ENCODE measurements around the gene ACER3. TPM values are rescaled to one million over a fixed set of nuclear protein-coding genes. Genes with fewer than 3 reads are reported as not detected.
A peak's percentile ranks its signal among the peaks of the same experiment; 100 is the strongest.

Gene ACER3
- total RNA-seq, 2 donors from 2014 or later, result 18.5 to 23.2 TPM

DNA sequence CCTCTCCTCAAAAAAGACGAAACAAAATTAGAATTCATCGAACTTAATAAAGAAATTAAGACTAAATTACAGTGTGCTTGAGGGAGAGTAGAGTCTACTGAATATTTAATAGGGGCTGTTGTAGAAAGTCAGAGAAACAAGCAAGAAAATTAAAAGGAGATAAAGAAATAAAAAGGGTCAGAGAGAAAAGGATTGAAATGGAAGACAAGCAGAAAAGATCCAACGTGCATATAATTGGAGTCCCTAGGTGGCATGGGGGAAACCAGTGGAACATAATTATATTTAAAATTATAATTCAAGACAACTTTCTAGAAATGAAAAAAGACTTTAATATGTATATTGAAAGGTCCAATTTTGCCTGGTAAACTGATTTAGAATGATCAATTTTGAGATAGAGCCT is 74.3 kb downstream of the ACER3 start:
- peaks cover 35% of the 10 kb centered on the region for H3K9me3 Mint-ChIP-seq
- peaks cover 48% of the 10 kb centered on the region for H3K36me3 Mint-ChIP-seq (ENCODE audit: low read depth)
- WGBS, 2 experiments (ENCODE audit: insufficient coverage in 1 of 2, insufficient read length in 1 of 2), result 100% methylated on average over 2 of the region's 3 CpGs
- no peak overlapping the region for H3K4me3 Mint-ChIP-seq
- Histone ChIP-seq H3K9me3 (ENCODE audit: control insufficient read depth, low read length) (peaks cover 36% of the 10 kb centered on the region), H3K27me3 (ENCODE audit: control insufficient read depth, insufficient read depth, low read length, poor library complexity, severe bottlenecking) (no peaks in the 10 kb centered on the region), H3K9ac (ENCODE audit: extremely low read depth, low read length, poor library complexity, severe bottlenecking) (no peak overlapping the region), H3K27ac (ENCODE audit: low read depth, low read length) (no peak overlapping the region), H3K4me1 (ENCODE audit: control insufficient read depth, insufficient read depth, low read length) (no peaks in the 10 kb centered on the region), H3K4me3 (ENCODE audit: low read length) (no peak overlapping the region), H3K36me3 (ENCODE audit: control insufficient read depth, insufficient read depth, low read length) (peaks cover 15% of the 10 kb centered on the region)
- no peaks in the 10 kb centered on the region for H3K27me3 Mint-ChIP-seq (ENCODE audit: insufficient read depth)
- no peak overlapping the region for H3K27ac Mint-ChIP-seq
- peaks cover 15% of the 10 kb centered on the region for H3K4me1 Mint-ChIP-seq
- TF ChIP-seq CTCF (conservative IDR thresholded peaks at IDR 0.05), result no peak
- no peak for DNase-seq

DNA sequence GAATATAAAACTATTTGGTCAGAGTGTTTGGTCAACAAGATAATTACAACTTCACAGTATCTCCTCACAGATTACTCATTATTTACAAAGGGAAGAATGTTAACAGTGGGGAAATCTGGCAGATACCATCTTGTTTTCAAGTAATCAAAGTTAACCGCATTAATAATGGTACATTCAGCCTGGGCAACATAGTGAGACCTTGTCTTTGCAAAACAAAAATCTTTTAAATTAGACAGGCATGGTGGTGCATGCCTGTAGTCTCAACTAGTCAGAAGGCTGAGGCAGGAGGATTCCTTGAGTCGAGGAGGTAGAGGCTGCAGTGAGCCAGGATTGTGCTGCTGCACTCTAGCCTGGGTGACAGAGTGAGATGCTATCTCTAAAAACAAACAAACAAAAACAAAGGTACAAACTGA is 78.5 kb downstream of the ACER3 start:
- peak; percentile 58 for DNase-seq
- H3K4me3 ChIP-seq (ENCODE audit: low read length), result no peak overlapping the region
- TF ChIP-seq CTCF (conservative IDR thresholded peaks at IDR 0.05), result no peak
- no peak overlapping the region for H3K27ac Mint-ChIP-seq
- H3K9me3 ChIP-seq (ENCODE audit: control insufficient read depth, low read length), result peaks cover 39% of the 10 kb centered on the region
- peaks cover 27% of the 10 kb centered on the region for H3K36me3 Mint-ChIP-seq (ENCODE audit: low read depth)
- H3K4me3 Mint-ChIP-seq, result no peak overlapping the region
- peaks cover 15% of the 10 kb centered on the region for H3K4me1 Mint-ChIP-seq
- H3K9me3 Mint-ChIP-seq, result peaks cover 23% of the 10 kb centered on the region
- no peaks in the 10 kb centered on the region for H3K27me3 ChIP-seq (ENCODE audit: control insufficient read depth, insufficient read depth, low read length, poor library complexity, severe bottlenecking)
- H3K27ac ChIP-seq (ENCODE audit: low read depth, low read length), result no peak overlapping the region
- H3K4me1 ChIP-seq (ENCODE audit: control insufficient read depth, insufficient read depth, low read length), result no peaks in the 10 kb centered on the region
- H3K27me3 Mint-ChIP-seq (ENCODE audit: insufficient read depth), result no peaks in the 10 kb centered on the region
- no peak overlapping the region for H3K9ac ChIP-seq (ENCODE audit: extremely low read depth, low read length, poor library complexity, severe bottlenecking)
- WGBS, 2 experiments (ENCODE audit: insufficient coverage in 1 of 2, insufficient read length in 1 of 2), result 75 to 94% methylated on average over 2 of the region's 2 CpGs
- H3K36me3 ChIP-seq (ENCODE audit: control insufficient read depth, insufficient read depth, low read length), result peaks cover 9% of the 10 kb centered on the region

GRCh38 chr11:76944225-76944624 is 83.5 kb downstream of the ACER3 start:
- H3K4me1 ChIP-seq (ENCODE audit: control insufficient read depth, insufficient read depth, low read length), result no peaks in the 10 kb centered on the region
- no peaks in the 10 kb centered on the region for H3K27me3 ChIP-seq (ENCODE audit: control insufficient read depth, insufficient read depth, low read length, poor library complexity, severe bottlenecking)
- Mint-ChIP-seq H3K4me1 (peaks cover 4% of the 10 kb centered on the region), H3K4me3 (no peak overlapping the region), H3K27ac (no peak overlapping the region), H3K36me3 (ENCODE audit: low read depth) (peaks cover 6% of the 10 kb centered on the region), H3K27me3 (ENCODE audit: insufficient read depth) (no peaks in the 10 kb centered on the region), H3K9me3 (peaks cover 8% of the 10 kb centered on the region)
- no peak for TF ChIP-seq CTCF (conservative IDR thresholded peaks at IDR 0.05)
- no peak overlapping the region for H3K27ac ChIP-seq (ENCODE audit: low read depth, low read length)
- no peak overlapping the region for H3K4me3 ChIP-seq (ENCODE audit: low read length)
- WGBS, 2 experiments (ENCODE audit: insufficient coverage in 1 of 2, insufficient read length in 1 of 2), result 94% methylated on average over 1 of the region's 1 CpG; no CpG with 5 or more reads in 1 of the 2 experiments
- H3K9ac ChIP-seq (ENCODE audit: extremely low read depth, low read length, poor library complexity, severe bottlenecking), result no peak overlapping the region
- H3K9me3 ChIP-seq (ENCODE audit: control insufficient read depth, low read length), result peaks cover 17% of the 10 kb centered on the region
- DNase-seq, result no peak
- H3K36me3 ChIP-seq (ENCODE audit: control insufficient read depth, insufficient read depth, low read length), result no peaks in the 10 kb centered on the region

Data from endodermal cell (in vitro differentiated cells).